Neuronal stem cell (in vitro differentiated cells): ENCODE data around the gene CCL18.

Experiments used
- DNase-seq: peaks from one replicate; pipeline ENCODE4 v3.0.0-alpha.2; 2013; ENCODE audit warnings: low spot score
- H2AFZ ChIP-seq: one replicate; pipeline ENCODE4 v1.6.1; 2013; ENCODE audit warnings: mild to moderate bottlenecking, low read length, inconsistent platforms
- H2AK5ac ChIP-seq: 2 replicates; pipeline ENCODE4 v1.6.1; 2013; ENCODE audit warnings: low read depth, mild to moderate bottlenecking, inconsistent platforms, low read length, moderate library complexity, mixed read lengths
- H2BK120ac ChIP-seq: 2 replicates; pipeline ENCODE4 v1.6.1; 2013; ENCODE audit warnings: low read depth, mild to moderate bottlenecking, inconsistent platforms, low read length, moderate library complexity, mixed read lengths
- H2BK12ac ChIP-seq: one replicate; pipeline ENCODE4 v1.6.1; 2013; ENCODE audit warnings: low read length, inconsistent platforms
- H2BK15ac ChIP-seq: 2 replicates; pipeline ENCODE4 v1.6.1; 2013; ENCODE audit warnings: mild to moderate bottlenecking, low read length, inconsistent platforms, mixed read lengths
- H2BK5ac ChIP-seq: one replicate; pipeline ENCODE4 v1.6.1; 2013; ENCODE audit warnings: inconsistent platforms, mild to moderate bottlenecking, low read length, moderate library complexity
- H3K14ac ChIP-seq: one replicate; pipeline ENCODE4 v1.6.1; 2013; ENCODE audit warnings: low read length, inconsistent platforms
- H3K18ac ChIP-seq: 2 replicates; pipeline ENCODE4 v1.6.1; 2013; ENCODE audit warnings: low read length, inconsistent platforms
- H3K23ac ChIP-seq: 2 replicates; pipeline ENCODE4 v1.6.1; 2013; ENCODE audit warnings: low read depth, mild to moderate bottlenecking, mixed read lengths, low read length, inconsistent platforms; ENCODE audit not compliant: poor library complexity
- H3K27ac ChIP-seq: replicated peaks from 3 replicates; pipeline ENCODE4 v1.5.1; 2013; ENCODE audit warnings: low read length, inconsistent platforms
- H3K27me3 ChIP-seq, 3 experiments: 2 replicates each; pipeline ENCODE4 v1.6.1; 2013; ENCODE audit warnings: low read length in 3 of 3, mild to moderate bottlenecking in 2 of 3, inconsistent platforms in 1 of 3, low read depth in 1 of 3, mixed read lengths in 1 of 3, moderate library complexity in 1 of 3; ENCODE audit not compliant: control insufficient read depth in 3 of 3, insufficient read depth in 3 of 3
- H3K36me3 ChIP-seq, 2 donors: replicated peaks in 1 of 2; 2 replicates each; pipeline ENCODE4 v1.6.1; 2013; ENCODE audit warnings: low read length in 2 of 2; ENCODE audit not compliant: control insufficient read depth in 2 of 2, insufficient read depth in 2 of 2
- H3K4ac ChIP-seq: 2 replicates; pipeline ENCODE4 v1.6.1; 2013; ENCODE audit warnings: inconsistent platforms, mild to moderate bottlenecking, low read length, moderate library complexity
- H3K4me1 ChIP-seq, 2 donors: 1 replicate in 1 of 2; 2 replicates in 1 of 2; pipeline ENCODE4 v1.6.1; 2013; ENCODE audit warnings: low read length in 2 of 2, low read depth in 1 of 2; ENCODE audit not compliant: control insufficient read depth in 2 of 2, insufficient read depth in 1 of 2
- H3K4me2 ChIP-seq: one replicate; pipeline ENCODE4 v1.6.1; 2013; ENCODE audit warnings: mild to moderate bottlenecking, low read length, inconsistent platforms; ENCODE audit not compliant: insufficient read depth, poor library complexity, severe bottlenecking
- H3K4me3 ChIP-seq, 2 donors: 2 replicates each; pipeline ENCODE4 v1.5.1; 2013; ENCODE audit warnings: low read length in 2 of 2, mild to moderate bottlenecking in 2 of 2, inconsistent platforms in 1 of 2, moderate library complexity in 1 of 2
- H3K79me1 ChIP-seq: one replicate; pipeline ENCODE4 v1.6.1; 2013; ENCODE audit warnings: low read depth, mild to moderate bottlenecking, inconsistent platforms, low read length, moderate library complexity
- H3K9ac ChIP-seq: one replicate; pipeline ENCODE4 v1.6.1; 2013; ENCODE audit warnings: mild to moderate bottlenecking, low read depth, low read length, inconsistent platforms; ENCODE audit not compliant: poor library complexity
- H3K9me3 ChIP-seq, 2 donors: replicated peaks in 1 of 2; 2 replicates each; pipeline versions ENCODE3 to v1.6.1; 2013; ENCODE audit warnings: low read length in 2 of 2, mild to moderate bottlenecking in 2 of 2, inconsistent platforms in 1 of 2, low read depth in 1 of 2, mixed read lengths in 1 of 2, moderate library complexity in 1 of 2; ENCODE audit not compliant: control insufficient read depth in 2 of 2, insufficient read depth in 1 of 2
- H4K8ac ChIP-seq: one replicate; pipeline ENCODE4 v1.6.1; 2013; ENCODE audit warnings: low read depth, mild to moderate bottlenecking, inconsistent platforms, low read length, moderate library complexity
- H4K91ac ChIP-seq: one replicate; pipeline ENCODE4 v1.6.1; 2013; ENCODE audit warnings: low read length, low read depth, mild to moderate bottlenecking, inconsistent platforms; ENCODE audit not compliant: poor library complexity
- WGBS, 2 donors: extraction: QIAGEN DNeasy Blood & Tissue Kit; methylation state at CpG; one replicate each; pipeline ENCODE4 v1.1.7; 2013; ENCODE audit warnings: missing lambda C conversion rate in 2 of 2, mixed read lengths in 1 of 2; ENCODE audit not compliant: insufficient read length in 2 of 2, insufficient replicate concordance in 1 of 2; ENCODE audit errors: extremely low coverage in 2 of 2; 5-methylcytosine and 5-hydroxymethylcytosine counted together

Gene CCL18

GRCh38 chr17:36088670-36089338, 24.7 kb downstream of the CCL18 start:
- Histone ChIP-seq H3K9me3 (no peaks in the 10 kb centered on the region), H3K14ac (no peak overlapping the region), H4K91ac (no peak overlapping the region), H3K4me2 (no peak overlapping the region), H3K9ac (no peak overlapping the region), H3K27ac (no peak overlapping the region), H3K27me3 (peaks cover 0 to 3% (median 0%) of the 10 kb centered on the region in 3 experiments), H3K4ac (no peak overlapping the region), H2BK12ac (no peak overlapping the region), H3K4me3 (no peak overlapping the region), H2BK5ac (no peak overlapping the region), H2AFZ (no peak overlapping the region), H3K18ac (no peak overlapping the region), H3K36me3 (no peaks in the 10 kb centered on the region), H2AK5ac (no peak overlapping the region), H2BK120ac (no peak overlapping the region), H4K8ac (no peak overlapping the region), H3K23ac (no peak overlapping the region), H2BK15ac (no peak overlapping the region), H3K79me1 (no peaks in the 10 kb centered on the region), H3K4me1 (no peaks in the 10 kb centered on the region)
- DNase-seq, result no peak
- WGBS, 2 donors, result no CpG with 5 or more reads among the region's 14 CpGs

GRCh38 chr17:36089339-36089865, 25.3 kb downstream of the CCL18 start:
- Histone ChIP-seq H4K91ac (no peak overlapping the region), H3K4me2 (no peak overlapping the region), H2BK120ac (no peak overlapping the region), H3K27me3 (peaks cover 0 to 3% (median 0%) of the 10 kb centered on the region in 3 experiments), H2BK15ac (no peak overlapping the region), H3K23ac (no peak overlapping the region), H3K79me1 (no peaks in the 10 kb centered on the region), H2BK5ac (no peak overlapping the region), H3K36me3 (no peaks in the 10 kb centered on the region), H2AK5ac (no peak overlapping the region), H3K18ac (no peak overlapping the region), H3K4ac (no peak overlapping the region), H3K14ac (no peak overlapping the region), H2AFZ (no peak overlapping the region), H3K4me3 (no peak overlapping the region), H3K27ac (no peak overlapping the region), H3K9ac (no peak overlapping the region), H3K9me3 (no peaks in the 10 kb centered on the region), H3K4me1 (no peaks in the 10 kb centered on the region), H2BK12ac (no peak overlapping the region), H4K8ac (no peak overlapping the region)
- no peak for DNase-seq
- WGBS, 2 donors, result no CpG with 5 or more reads among the region's 4 CpGs

- H2BK5ac ChIP-seq, result no peak within 1 kb of the TSS
- no peak for DNase-seq
- no peak within 1 kb of the TSS for H4K91ac ChIP-seq
- no peak within 1 kb of the TSS for H2BK120ac ChIP-seq
- no peaks in the 10 kb centered on the region for H3K79me1 ChIP-seq
- no peak within 1 kb of the TSS for H2BK12ac ChIP-seq
- H3K4me1 ChIP-seq, result no peaks in the 10 kb centered on the region
- H3K36me3 ChIP-seq, result no peaks in the 10 kb centered on the region
- H3K9me3 ChIP-seq, result no peaks in the 10 kb centered on the region
- H2BK15ac ChIP-seq, result no peak within 1 kb of the TSS
- no CpG with 5 or more reads among the region's 9 CpGs for WGBS, 2 donors
- H3K23ac ChIP-seq, result no peak within 1 kb of the TSS
- no peak within 1 kb of the TSS for H3K14ac ChIP-seq
- no peak within 1 kb of the TSS for H3K4ac ChIP-seq
- no peak within 1 kb of the TSS for H3K9ac ChIP-seq
- no peak within 1 kb of the TSS for H3K18ac ChIP-seq
- no peak within 1 kb of the TSS for H2AK5ac ChIP-seq
- no peak within 1 kb of the TSS for H4K8ac ChIP-seq
- peaks cover 0 to 3% (median 0%) of the 10 kb centered on the region in 3 experiments for H3K27me3 ChIP-seq
- no peak within 1 kb of the TSS for H3K27ac ChIP-seq
- H3K4me3 ChIP-seq, result no peak within 1 kb of the TSS
- no peak within 1 kb of the TSS for H3K4me2 ChIP-seq
- no peak within 1 kb of the TSS for H2AFZ ChIP-seq
Measured at GRCh38 chr17:36089888-36090836, 26.1 kb downstream of the CCL18 start, which contains the start of gene CCL3. Gene CCL3 (minus strand): TSS chr17:36090143. CDS start chr17:36090058, 85 bp downstream.

GRCh38 chr17:36092230-36092629, 28.2 kb downstream of the CCL18 start:
- Histone ChIP-seq H3K27ac (no peak overlapping the region), H4K8ac (no peak overlapping the region), H3K27me3 (peaks cover 0 to 3% (median 0%) of the 10 kb centered on the region in 3 experiments), H3K23ac (no peak overlapping the region), H2BK15ac (no peak overlapping the region), H3K4me2 (no peak overlapping the region), H2AK5ac (no peak overlapping the region), H2AFZ (no peak overlapping the region), H3K4me3 (no peak overlapping the region), H3K14ac (no peak overlapping the region), H3K18ac (no peak overlapping the region), H3K4me1 (no peaks in the 10 kb centered on the region), H3K9me3 (no peaks in the 10 kb centered on the region), H4K91ac (no peak overlapping the region), H2BK120ac (no peak overlapping the region), H2BK12ac (no peak overlapping the region), H3K79me1 (no peaks in the 10 kb centered on the region), H2BK5ac (no peak overlapping the region), H3K36me3 (no peaks in the 10 kb centered on the region), H3K4ac (no peak overlapping the region), H3K9ac (no peak overlapping the region)
- DNase-seq, result no peak
- no CpG with 5 or more reads among the region's 4 CpGs for WGBS, 2 donors
